ENCODE data around the gene CDC7.

GRCh38 chr1:91537281-91537986 lies 36.8 kb downstream of the CDC7 start:
- no peak for TF ChIP-seq CTCF (IDR thresholded peaks at IDR 0.05; ENCODE audit: insufficient read depth, low read depth, low read length)
- TF ChIP-seq EZH2 (IDR thresholded peaks at IDR 0.05; ENCODE audit: insufficient read depth, low read length) = no peak

Data from astrocyte (in vitro differentiated cells and primary cell).